GM12865 (cell line): ENCODE measurements around the gene ITPR1.
"Not testable (repeated sequence)": the region's sequence is repeated elsewhere in the genome, so short reads cannot be mapped to it uniquely, and the experiment has no call there.

Experiments used
- DNase-seq: peaks from one replicate; pipeline ENCODE4 v3.0.0; 2010; ENCODE audit warnings: low read depth
- H3K4me3 ChIP-seq: 2 replicates; pipeline ENCODE4 v1.5.1; 2011; ENCODE audit warnings: mild to moderate bottlenecking, low read depth, low read length, control low read depth
- TF ChIP-seq, protein P1 (sequence below): IDR thresholded peaks from 2 replicates; pipeline ENCODE4 v1.5.1; 2011; ENCODE audit warnings: low read length, control low read depth, low read depth, inconsistent platforms; ENCODE audit not compliant: insufficient read depth; ENCODE audit errors: missing control alignments

The ITPR1 gene

GRCh38 chr3:4596612-4597011, 103.5 kb downstream of the ITPR1 start:
- TF ChIP-seq, protein P1, sequence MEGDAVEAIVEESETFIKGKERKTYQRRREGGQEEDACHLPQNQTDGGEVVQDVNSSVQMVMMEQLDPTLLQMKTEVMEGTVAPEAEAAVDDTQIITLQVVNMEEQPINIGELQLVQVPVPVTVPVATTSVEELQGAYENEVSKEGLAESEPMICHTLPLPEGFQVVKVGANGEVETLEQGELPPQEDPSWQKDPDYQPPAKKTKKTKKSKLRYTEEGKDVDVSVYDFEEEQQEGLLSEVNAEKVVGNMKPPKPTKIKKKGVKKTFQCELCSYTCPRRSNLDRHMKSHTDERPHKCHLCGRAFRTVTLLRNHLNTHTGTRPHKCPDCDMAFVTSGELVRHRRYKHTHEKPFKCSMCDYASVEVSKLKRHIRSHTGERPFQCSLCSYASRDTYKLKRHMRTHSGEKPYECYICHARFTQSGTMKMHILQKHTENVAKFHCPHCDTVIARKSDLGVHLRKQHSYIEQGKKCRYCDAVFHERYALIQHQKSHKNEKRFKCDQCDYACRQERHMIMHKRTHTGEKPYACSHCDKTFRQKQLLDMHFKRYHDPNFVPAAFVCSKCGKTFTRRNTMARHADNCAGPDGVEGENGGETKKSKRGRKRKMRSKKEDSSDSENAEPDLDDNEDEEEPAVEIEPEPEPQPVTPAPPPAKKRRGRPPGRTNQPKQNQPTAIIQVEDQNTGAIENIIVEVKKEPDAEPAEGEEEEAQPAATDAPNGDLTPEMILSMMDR = no peak
- no peak overlapping the region for H3K4me3 ChIP-seq
- DNase-seq = no peak

DNA sequence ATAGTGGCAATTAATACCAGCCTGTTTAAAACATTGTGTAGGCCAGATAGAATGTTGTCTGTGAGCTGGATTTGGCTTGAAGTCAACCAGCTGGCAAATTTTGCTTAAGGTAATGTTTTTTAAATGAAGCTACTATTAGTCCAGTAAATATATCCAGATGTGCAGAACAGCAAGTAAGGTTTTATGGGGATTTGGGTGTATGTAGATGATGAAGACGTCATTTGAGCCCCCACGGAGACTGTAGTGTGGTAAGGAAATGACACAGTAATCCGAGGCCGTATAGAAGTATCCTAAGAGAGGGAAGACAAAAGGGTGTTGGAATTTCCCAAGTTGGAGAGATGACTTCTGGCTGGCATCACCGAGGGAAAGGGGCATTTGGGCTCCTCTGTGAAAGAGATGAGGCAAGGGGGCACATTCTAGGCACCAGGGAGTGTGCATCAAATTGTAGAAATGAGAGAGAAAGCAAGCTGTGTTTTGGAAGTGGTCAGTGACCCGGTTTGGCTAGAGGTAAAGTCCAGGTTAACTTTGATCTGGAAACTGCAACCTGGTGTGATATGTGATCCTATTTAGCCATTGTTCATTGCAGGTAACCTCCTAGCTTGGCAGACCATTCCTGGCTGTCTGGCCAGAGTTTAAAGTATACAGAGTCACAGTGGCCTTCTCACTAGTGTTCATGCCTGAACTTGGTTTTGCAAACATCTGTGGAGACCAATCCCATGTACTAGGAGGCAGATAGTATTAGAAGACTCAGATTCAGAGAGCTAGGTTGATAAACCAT, 104.2 kb downstream of the ITPR1 start:
- no peak overlapping the region for H3K4me3 ChIP-seq
- DNase-seq = no peak
- TF ChIP-seq, protein P1 = no peak

DNA sequence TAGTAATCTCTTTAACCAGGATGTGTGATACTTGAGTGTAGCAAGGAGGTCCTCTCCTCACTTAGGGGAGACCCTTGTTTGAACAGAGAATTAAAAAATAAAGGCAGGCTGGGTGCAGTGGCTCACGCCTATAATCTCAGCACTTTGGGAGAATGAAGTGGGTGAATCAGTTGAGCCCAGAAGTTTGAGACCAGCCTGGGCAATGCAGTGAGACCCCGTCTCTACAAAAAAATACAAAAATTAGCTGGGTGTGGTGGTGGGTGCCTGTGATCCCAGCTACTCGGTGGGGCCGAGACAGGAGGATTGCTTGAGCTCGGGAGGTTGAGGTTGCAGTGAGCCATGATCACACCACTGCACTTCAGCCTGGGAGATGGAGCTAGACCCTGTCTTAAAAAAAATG, 105.1 kb downstream of the ITPR1 start:
- not testable (repeated sequence) for H3K4me3 ChIP-seq, DNase-seq

DNA sequence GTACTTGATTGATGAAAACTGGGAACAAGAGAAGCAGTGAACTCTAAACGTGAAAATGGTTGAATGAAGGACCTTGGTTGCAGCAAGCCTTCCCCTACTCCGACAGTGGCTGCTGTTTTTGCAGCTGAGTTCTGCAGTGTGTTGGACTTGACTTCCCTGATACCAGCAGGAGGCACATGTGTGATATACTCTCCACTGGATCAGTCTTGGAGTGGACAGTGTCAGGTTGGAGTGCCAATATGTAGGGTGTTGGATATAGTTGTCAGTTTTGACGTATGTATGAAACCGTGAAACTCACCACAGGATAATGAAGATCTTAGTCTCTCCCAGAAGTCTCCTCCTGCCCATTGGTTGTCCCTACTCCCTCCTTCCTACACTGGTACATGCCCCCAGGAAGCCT, 106.5 kb downstream of the ITPR1 start:
- no peak for DNase-seq
- TF ChIP-seq, protein P1 = no peak
- H3K4me3 ChIP-seq = no peak overlapping the region

- H3K4me3 ChIP-seq = no peak overlapping the region
- DNase-seq = no peak
- TF ChIP-seq, protein P1 = no peak
Observed at GRCh38 chr3:4600493-4600892, 107.3 kb downstream of the ITPR1 start.

DNA sequence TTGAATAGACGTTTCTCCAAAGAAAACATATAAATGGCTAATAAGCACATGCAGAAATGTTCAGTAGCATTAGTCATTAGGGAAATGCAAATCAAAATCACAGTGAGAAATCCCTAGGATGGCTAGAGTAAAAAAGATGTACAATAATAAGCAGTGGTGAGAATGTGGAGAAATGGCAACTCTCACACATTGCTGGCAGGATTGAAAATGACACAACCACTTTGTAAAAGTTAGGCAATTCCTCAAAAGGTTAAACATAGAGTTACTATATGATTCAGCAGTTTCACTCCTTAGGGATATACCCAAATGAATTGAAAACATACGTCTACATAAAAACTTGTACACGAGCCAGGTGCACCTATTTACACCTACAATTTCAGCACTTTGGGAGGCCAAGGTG, 108.7 kb downstream of the ITPR1 start:
- TF ChIP-seq, protein P1 = no peak
- DNase-seq = no peak

GRCh38 chr3:4604693-4605092, 111.5 kb downstream of the ITPR1 start:
- DNase-seq = no peak
- TF ChIP-seq, protein P1 = no peak
- H3K4me3 ChIP-seq = no peak overlapping the region

More for the DNA sequence above, 108.7 kb downstream of the ITPR1 start:
- no peak overlapping the region for H3K4me3 ChIP-seq

GRCh38 chr3:4606911-4607310, 113.8 kb downstream of the ITPR1 start:
- DNase-seq = no peak
- no peak overlapping the region for H3K4me3 ChIP-seq
- TF ChIP-seq, protein P1 = no peak
